LNCAP (cell line): Measurements from ENCODE around the gene GALNT2.

Experiments used
- CTCF ChIP-seq: fragments of 450-650 bp; IDR thresholded peaks from 2 replicates; pipeline ENCODE4 v1.5.1; 2017; ENCODE audit warnings: mild to moderate bottlenecking

The GALNT2 gene

GRCh38 chr1:230317823-230318819, 251.1 kb downstream of the GALNT2 start:
- TF ChIP-seq CTCF = no peak

- no peak for TF ChIP-seq CTCF
Observed at GRCh38 chr1:230319014-230319747, 252.1 kb downstream of the GALNT2 start.

GRCh38 chr1:230320804-230321203, 253.8 kb downstream of the GALNT2 start:
- TF ChIP-seq CTCF = no peak

- no peak for TF ChIP-seq CTCF
Observed at GRCh38 chr1:230321341-230321740, 254.3 kb downstream of the GALNT2 start.

GRCh38 chr1:230321741-230322420, 254.8 kb downstream of the GALNT2 start:
- TF ChIP-seq CTCF = no peak

GRCh38 chr1:230322421-230322756, 255.4 kb downstream of the GALNT2 start:
- TF ChIP-seq CTCF = no peak

- TF ChIP-seq CTCF = no peak
Observed at GRCh38 chr1:230322967-230323547, 256.0 kb downstream of the GALNT2 start.
